Colonic mucosa (tissue), 4 donors: ENCODE results near the gene LRRIQ4. TPM values are rescaled to one million over a fixed set of nuclear protein-coding genes. Genes with fewer than 3 reads are reported as not detected.
A peak's percentile ranks its signal among the peaks of the same experiment; 100 is the strongest.

Experiments used
- DNase-seq: peaks from one replicate; pipeline ENCODE4 v3.0.0-alpha.2; 2020
- H3K27ac ChIP-seq: fragments of 200-600 bp; one replicate; pipeline ENCODE4 v1.8.0; 2021
- H3K27me3 ChIP-seq: fragments of 200-600 bp; one replicate; pipeline ENCODE4 v1.8.0; 2021
- H3K36me3 ChIP-seq: fragments of 200-600 bp; one replicate; pipeline ENCODE4 v1.8.0; 2021
- H3K4me1 ChIP-seq: fragments of 200-600 bp; one replicate; pipeline ENCODE4 v1.8.0; 2021; ENCODE audit warnings: mild to moderate bottlenecking
- H3K4me3 ChIP-seq: fragments of 200-600 bp; one replicate; pipeline ENCODE4 v1.8.0; 2021
- H3K9ac ChIP-seq, 2 donors: one replicate each; pipeline ENCODE4 v1.7.0; 2013; ENCODE audit warnings: control low read depth in 2 of 2, low read depth in 2 of 2, low read length in 2 of 2
- H3K9me3 ChIP-seq: fragments of 200-600 bp; one replicate; pipeline ENCODE4 v1.8.0; 2021
- intact Hi-C: fragments of 100-400 bp; cut with DNase I; formaldehyde crosslinking; loops from one replicate; pipeline ENCODE4 v1.14.1; 2022
- total RNA-seq, 2 donors: library from RNA; stranded (reverse); fragmentation: NEBNext Ultra II Directional in 1 of 2; extraction: Animal tissue kit (Norgen Biotek cat#: 25700) in 1 of 2; gene quantifications; one replicate each; pipeline ENCODE4 v1.2.1, GENCODE V29; 2021
- TF ChIP-seq, protein P1 (sequence below): fragments of 200-600 bp; IDR thresholded peaks from one replicate; pipeline ENCODE4 v1.8.0; 2022; ENCODE audit warnings: antibody characterized with exemption, mild to moderate bottlenecking
- donor health status: healthy.
- donor health status: DM: no; HTN: no; CAD: no.
- donor health status: DM: no; HTN: no; CAD: no.

Gene LRRIQ4
- total RNA-seq, 2 donors from 2014 or later = not detected

DNA sequence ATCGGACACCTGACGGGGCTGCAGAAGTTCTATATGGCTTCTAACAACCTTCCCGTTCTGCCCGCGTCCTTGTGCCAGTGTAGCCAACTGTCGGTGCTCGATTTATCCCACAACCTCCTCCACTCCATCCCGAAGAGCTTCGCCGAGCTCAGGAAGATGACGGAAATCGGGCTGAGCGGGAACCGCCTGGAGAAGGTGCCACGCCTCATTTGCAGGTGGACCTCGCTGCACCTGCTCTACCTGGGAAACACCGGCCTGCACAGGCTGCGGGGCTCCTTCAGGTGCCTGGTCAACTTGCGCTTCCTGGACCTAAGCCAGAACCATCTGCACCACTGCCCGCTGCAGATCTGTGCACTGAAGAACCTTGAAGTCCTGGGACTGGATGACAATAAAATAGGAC is 9.9 kb downstream of the LRRIQ4 start:
- Histone ChIP-seq H3K27ac (no peak overlapping the region), H3K4me3 (no peak overlapping the region), H3K9me3 (no peaks in the 10 kb centered on the region), H3K4me1 (no peaks in the 10 kb centered on the region), H3K27me3 (no peaks in the 10 kb centered on the region), H3K36me3 (no peaks in the 10 kb centered on the region), H3K9ac (peak overlapping the region in 1 of 2 donors; percentile 31)
- intact Hi-C loops = no loop called here
- no peak for DNase-seq
- TF ChIP-seq, protein P1, sequence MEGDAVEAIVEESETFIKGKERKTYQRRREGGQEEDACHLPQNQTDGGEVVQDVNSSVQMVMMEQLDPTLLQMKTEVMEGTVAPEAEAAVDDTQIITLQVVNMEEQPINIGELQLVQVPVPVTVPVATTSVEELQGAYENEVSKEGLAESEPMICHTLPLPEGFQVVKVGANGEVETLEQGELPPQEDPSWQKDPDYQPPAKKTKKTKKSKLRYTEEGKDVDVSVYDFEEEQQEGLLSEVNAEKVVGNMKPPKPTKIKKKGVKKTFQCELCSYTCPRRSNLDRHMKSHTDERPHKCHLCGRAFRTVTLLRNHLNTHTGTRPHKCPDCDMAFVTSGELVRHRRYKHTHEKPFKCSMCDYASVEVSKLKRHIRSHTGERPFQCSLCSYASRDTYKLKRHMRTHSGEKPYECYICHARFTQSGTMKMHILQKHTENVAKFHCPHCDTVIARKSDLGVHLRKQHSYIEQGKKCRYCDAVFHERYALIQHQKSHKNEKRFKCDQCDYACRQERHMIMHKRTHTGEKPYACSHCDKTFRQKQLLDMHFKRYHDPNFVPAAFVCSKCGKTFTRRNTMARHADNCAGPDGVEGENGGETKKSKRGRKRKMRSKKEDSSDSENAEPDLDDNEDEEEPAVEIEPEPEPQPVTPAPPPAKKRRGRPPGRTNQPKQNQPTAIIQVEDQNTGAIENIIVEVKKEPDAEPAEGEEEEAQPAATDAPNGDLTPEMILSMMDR = no peak

DNA sequence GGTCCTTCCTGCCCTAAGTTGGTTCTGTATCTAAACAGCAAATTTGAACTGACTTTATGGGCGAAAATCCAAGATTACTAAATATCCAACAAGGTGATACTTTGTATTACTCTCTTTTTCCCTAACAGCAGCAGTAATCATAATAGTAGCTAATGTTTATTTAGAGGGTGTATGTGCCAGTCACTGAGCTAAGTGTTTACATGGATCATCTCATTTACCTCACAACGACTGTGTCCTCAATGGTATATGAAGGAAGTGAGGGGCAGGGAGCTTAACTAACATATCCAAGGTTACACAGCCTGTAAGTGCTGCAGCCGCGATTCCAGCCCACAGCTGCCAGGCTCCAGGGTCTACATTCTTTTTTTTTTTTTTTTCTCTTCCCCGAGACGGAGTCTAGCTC is 10.3 kb downstream of the LRRIQ4 start:
- no peak for DNase-seq
- intact Hi-C loops = no loop called here

DNA sequence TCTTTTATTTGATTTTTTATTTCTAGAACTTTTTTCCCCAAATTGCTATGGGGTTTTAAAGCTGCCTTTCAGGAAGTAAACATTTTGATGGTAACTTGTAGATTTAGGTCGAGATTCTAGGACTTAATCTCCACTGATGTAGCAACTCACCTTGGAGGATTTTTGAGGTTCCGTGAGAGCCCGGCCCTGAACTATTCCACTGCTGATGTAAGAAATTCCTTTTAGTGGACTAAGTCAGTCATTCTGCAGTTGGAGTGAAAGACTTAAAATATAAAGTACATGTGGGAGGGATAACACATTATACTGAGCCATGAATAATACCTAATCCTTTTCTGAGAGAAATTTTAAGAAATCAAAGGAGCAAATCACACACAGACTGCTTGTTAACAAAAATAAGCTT is 12.6 kb downstream of the LRRIQ4 start:
- H3K9ac ChIP-seq = no peak overlapping the region
- TF ChIP-seq, protein P1 = no peak
- no peak for DNase-seq
- H3K4me3 ChIP-seq = no peak overlapping the region
- H3K36me3 ChIP-seq = no peaks in the 10 kb centered on the region
- H3K27me3 ChIP-seq = no peaks in the 10 kb centered on the region
- no peaks in the 10 kb centered on the region for H3K4me1 ChIP-seq
- intact Hi-C loops = no loop called here
- no peaks in the 10 kb centered on the region for H3K9me3 ChIP-seq
- no peak overlapping the region for H3K27ac ChIP-seq

More for the DNA sequence above, 10.3 kb downstream of the LRRIQ4 start:
- H3K27ac ChIP-seq = no peak overlapping the region
- no peak overlapping the region for H3K9ac ChIP-seq
- H3K4me1 ChIP-seq = no peaks in the 10 kb centered on the region
- TF ChIP-seq, protein P1 = no peak
- H3K27me3 ChIP-seq = no peaks in the 10 kb centered on the region
- H3K4me3 ChIP-seq = no peak overlapping the region
- no peaks in the 10 kb centered on the region for H3K36me3 ChIP-seq
- no peaks in the 10 kb centered on the region for H3K9me3 ChIP-seq

DNA sequence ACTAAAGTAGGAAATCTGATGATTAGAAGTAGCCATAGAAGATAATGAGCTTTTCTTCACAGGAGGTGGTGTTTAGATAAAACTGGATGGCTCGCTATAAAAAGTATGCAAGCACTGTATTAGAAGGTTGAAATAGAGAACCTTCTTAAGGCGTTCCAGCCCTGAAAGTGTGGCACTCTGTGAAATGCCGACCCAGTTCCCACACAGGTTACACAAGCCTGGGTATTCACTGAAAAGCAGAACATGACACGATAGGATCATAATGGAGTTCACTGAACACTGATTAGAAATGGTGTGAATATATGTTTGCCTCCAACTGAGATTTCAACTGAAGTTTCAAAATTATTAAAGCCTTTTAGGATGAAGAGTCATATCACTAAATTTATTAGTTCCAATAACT is 15.0 kb downstream of the LRRIQ4 start:
- H3K4me3 ChIP-seq = no peak overlapping the region
- H3K4me1 ChIP-seq = no peaks in the 10 kb centered on the region
- H3K27ac ChIP-seq = no peak overlapping the region
- intact Hi-C loops = no loop called here
- H3K9ac ChIP-seq = no peak overlapping the region
- no peak for DNase-seq
- H3K9me3 ChIP-seq = no peaks in the 10 kb centered on the region
- TF ChIP-seq, protein P1 = no peak
- no peaks in the 10 kb centered on the region for H3K27me3 ChIP-seq
- no peaks in the 10 kb centered on the region for H3K36me3 ChIP-seq

DNA sequence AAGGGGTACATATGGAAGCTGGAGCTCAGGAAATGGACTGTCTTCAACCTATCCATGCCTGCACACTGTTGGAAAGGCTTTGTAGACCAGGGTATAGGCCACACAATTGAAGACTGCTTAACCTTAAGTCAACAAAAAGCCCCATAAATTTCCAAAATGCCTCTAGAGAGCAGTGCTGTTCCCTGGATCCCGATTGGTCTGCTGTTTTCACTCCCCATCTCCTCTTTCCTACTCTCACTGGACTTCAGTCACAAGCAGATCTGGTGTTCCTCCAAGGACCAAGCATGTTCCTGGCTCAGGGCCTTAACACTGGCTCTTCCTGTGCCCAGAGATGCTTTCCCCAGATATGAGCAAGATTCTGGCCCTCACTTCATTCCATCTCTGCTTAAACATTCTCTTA is 22.9 kb downstream of the LRRIQ4 start:
- TF ChIP-seq, protein P1 = no peak
- Histone ChIP-seq H3K4me1 (peaks cover 4% of the 10 kb centered on the region), H3K9ac (no peak overlapping the region), H3K27ac (no peak overlapping the region), H3K4me3 (no peak overlapping the region), H3K9me3 (no peaks in the 10 kb centered on the region), H3K27me3 (no peaks in the 10 kb centered on the region), H3K36me3 (no peaks in the 10 kb centered on the region)
- intact Hi-C loops = no loop called here
- no peak for DNase-seq
